Neural progenitor cell (in vitro differentiated cells): ENCODE results near the gene RABAC1.

Source experiments
- CTCF ChIP-seq: fragments of 200-600 bp; sonication (generic); IDR thresholded peaks from 2 replicates; pipeline ENCODE4 v1.5.1; 2017; ENCODE audit warnings: antibody characterized with exemption, mild to moderate bottlenecking
- EZH2 ChIP-seq: fragments of 200-600 bp; sonication (generic); IDR thresholded peaks from 2 replicates; pipeline ENCODE4 v1.6.1; 2017; ENCODE audit warnings: antibody characterized with exemption, mild to moderate bottlenecking, moderate library complexity
- EZH2phosphoT487 ChIP-seq: fragments of 200-600 bp; sonication (generic); IDR thresholded peaks from 2 replicates; pipeline ENCODE4 v1.6.1; 2017; ENCODE audit warnings: antibody characterized with exemption

DNA sequence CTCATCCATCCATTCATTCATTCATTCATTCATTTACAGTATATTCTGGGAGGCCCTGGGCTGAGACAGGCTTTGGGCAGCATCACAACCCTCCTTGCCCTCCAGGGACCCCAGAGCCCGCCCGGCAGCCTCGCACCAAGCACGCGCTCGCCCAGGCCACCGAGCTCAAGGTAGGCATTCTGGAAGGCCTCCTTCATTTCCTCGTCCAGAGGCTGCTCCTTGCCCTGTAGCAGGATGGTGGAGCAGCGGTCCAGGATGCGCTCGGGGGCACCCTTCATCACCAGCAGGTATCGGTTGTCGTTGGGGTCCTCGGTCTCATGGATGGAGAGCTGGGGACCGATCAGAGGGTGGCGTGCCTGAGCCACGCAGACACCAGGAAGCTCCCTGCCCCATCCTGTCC, 19.3 kb upstream of the RABAC1 start:
- TF ChIP-seq EZH2phosphoT487: no peak
- TF ChIP-seq CTCF: no peak
- TF ChIP-seq EZH2: no peak
